SK-N-SH treated with all-trans-retinoic acid at 6 μM for 48 hours (cell line): ENCODE measurements around the gene METRNL.

Experiments used
- ARNTL ChIP-seq: fragments of 450-650 bp; formaldehyde crosslinking; IDR thresholded peaks from 2 replicates; pipeline ENCODE4 v1.5.0; 2020; ENCODE audit warnings: low read depth, mild to moderate bottlenecking, moderate library complexity, borderline replicate concordance
- BACH2 ChIP-seq: fragments of 250-450 bp; sonication (Bioruptor Pico); IDR thresholded peaks from 2 replicates; pipeline ENCODE4 v1.9.0; 2021; ENCODE audit warnings: mild to moderate bottlenecking, borderline replicate concordance
- TCF4 ChIP-seq: fragments of 250-450 bp; sonication (Bioruptor Pico); IDR thresholded peaks from 2 replicates; pipeline ENCODE4 v1.8.0; 2021; ENCODE audit warnings: mild to moderate bottlenecking, moderate library complexity, borderline replicate concordance
- TOX ChIP-seq: fragments of 250-450 bp; sonication (Bioruptor Pico); IDR thresholded peaks from 2 replicates; pipeline ENCODE4 v1.8.0; 2021; ENCODE audit warnings: mild to moderate bottlenecking, moderate library complexity, borderline replicate concordance
- ZC3H10 ChIP-seq: fragments of 250-450 bp; sonication (Bioruptor Pico); IDR thresholded peaks from 2 replicates; pipeline ENCODE4 v1.5.1; 2021; ENCODE audit warnings: mild to moderate bottlenecking, moderate library complexity
- ZFP30 ChIP-seq: fragments of 450-650 bp; formaldehyde crosslinking; IDR thresholded peaks from 2 replicates; pipeline ENCODE4 v1.5.0; 2022; ENCODE audit warnings: mild to moderate bottlenecking, moderate library complexity
- ZNF565 ChIP-seq: fragments of 450-650 bp; formaldehyde crosslinking; conservative IDR thresholded peaks from 2 replicates; pipeline ENCODE4 v1.5.0; 2020; ENCODE audit warnings: low read depth, mild to moderate bottlenecking, moderate library complexity
- TF ChIP-seq, protein P1 (sequence below): fragments of 250-450 bp; sonication (Bioruptor Pico); IDR thresholded peaks from 2 replicates; pipeline ENCODE4 v1.8.0; 2020; ENCODE audit warnings: mild to moderate bottlenecking, moderate library complexity, borderline replicate concordance
- TF ChIP-seq, protein P2 (sequence below): fragments of 250-450 bp; sonication (Bioruptor Pico); IDR thresholded peaks from 2 replicates; pipeline ENCODE4 v1.5.1; 2020; ENCODE audit warnings: low read depth, mild to moderate bottlenecking, moderate library complexity
- TF ChIP-seq, protein P3 (sequence below): fragments of 250-450 bp; sonication (Bioruptor Pico); IDR thresholded peaks from 2 replicates; pipeline ENCODE4 v1.5.1; 2021; ENCODE audit warnings: mild to moderate bottlenecking, moderate library complexity
- TF ChIP-seq, protein P4 (sequence below): fragments of 250-450 bp; sonication (Bioruptor Pico); IDR thresholded peaks from 2 replicates; pipeline ENCODE4 v1.8.0; 2021; ENCODE audit warnings: low read depth, mild to moderate bottlenecking, moderate library complexity, borderline replicate concordance

DNA sequence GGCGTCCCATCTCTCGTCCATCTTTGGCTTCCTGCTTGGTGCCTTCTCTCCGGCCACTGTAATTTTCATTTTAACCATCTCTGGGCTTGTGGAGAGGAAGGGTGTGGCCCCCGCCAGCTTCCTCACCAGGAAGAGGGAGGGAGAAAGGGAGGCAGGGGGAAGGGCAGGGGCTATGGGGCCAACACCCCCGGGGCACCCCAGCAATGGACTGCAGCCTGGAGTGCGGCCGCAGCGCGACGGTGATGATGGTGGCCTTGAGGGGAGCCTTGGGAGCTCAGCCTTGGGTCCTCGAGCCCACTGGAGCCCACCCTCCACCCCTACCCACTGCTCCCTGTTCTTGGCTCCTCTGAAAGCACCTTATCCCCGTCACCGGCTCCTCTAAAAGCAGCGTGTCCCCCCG lies 9.5 kb downstream of the METRNL start:
- no peak for TF ChIP-seq BACH2
- TF ChIP-seq, protein P1, sequence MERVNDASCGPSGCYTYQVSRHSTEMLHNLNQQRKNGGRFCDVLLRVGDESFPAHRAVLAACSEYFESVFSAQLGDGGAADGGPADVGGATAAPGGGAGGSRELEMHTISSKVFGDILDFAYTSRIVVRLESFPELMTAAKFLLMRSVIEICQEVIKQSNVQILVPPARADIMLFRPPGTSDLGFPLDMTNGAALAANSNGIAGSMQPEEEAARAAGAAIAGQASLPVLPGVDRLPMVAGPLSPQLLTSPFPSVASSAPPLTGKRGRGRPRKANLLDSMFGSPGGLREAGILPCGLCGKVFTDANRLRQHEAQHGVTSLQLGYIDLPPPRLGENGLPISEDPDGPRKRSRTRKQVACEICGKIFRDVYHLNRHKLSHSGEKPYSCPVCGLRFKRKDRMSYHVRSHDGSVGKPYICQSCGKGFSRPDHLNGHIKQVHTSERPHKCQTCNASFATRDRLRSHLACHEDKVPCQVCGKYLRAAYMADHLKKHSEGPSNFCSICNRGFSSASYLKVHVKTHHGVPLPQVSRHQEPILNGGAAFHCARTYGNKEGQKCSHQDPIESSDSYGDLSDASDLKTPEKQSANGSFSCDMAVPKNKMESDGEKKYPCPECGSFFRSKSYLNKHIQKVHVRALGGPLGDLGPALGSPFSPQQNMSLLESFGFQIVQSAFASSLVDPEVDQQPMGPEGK (CRISPR knock-in tag), result no peak
- no peak for TF ChIP-seq ZFP30
- TF ChIP-seq, protein P2, sequence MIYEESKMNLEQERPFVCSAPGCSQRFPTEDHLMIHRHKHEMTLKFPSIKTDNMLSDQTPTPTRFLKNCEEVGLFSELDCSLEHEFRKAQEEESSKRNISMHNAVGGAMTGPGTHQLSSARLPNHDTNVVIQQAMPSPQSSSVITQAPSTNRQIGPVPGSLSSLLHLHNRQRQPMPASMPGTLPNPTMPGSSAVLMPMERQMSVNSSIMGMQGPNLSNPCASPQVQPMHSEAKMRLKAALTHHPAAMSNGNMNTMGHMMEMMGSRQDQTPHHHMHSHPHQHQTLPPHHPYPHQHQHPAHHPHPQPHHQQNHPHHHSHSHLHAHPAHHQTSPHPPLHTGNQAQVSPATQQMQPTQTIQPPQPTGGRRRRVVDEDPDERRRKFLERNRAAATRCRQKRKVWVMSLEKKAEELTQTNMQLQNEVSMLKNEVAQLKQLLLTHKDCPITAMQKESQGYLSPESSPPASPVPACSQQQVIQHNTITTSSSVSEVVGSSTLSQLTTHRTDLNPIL, result no peak
- no peak for TF ChIP-seq TCF4 (CRISPR knock-in tag)
- TF ChIP-seq, protein P3, sequence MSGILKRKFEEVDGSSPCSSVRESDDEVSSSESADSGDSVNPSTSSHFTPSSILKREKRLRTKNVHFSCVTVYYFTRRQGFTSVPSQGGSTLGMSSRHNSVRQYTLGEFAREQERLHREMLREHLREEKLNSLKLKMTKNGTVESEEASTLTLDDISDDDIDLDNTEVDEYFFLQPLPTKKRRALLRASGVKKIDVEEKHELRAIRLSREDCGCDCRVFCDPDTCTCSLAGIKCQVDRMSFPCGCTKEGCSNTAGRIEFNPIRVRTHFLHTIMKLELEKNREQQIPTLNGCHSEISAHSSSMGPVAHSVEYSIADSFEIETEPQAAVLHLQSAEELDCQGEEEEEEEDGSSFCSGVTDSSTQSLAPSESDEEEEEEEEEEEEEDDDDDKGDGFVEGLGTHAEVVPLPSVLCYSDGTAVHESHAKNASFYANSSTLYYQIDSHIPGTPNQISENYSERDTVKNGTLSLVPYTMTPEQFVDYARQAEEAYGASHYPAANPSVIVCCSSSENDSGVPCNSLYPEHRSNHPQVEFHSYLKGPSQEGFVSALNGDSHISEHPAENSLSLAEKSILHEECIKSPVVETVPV, result no peak
- no peak for TF ChIP-seq ZNF565 (CRISPR knock-in tag)
- TF ChIP-seq TOX (CRISPR knock-in tag), result no peak
- TF ChIP-seq ZC3H10 (CRISPR knock-in tag), result no peak
- TF ChIP-seq, protein P4, sequence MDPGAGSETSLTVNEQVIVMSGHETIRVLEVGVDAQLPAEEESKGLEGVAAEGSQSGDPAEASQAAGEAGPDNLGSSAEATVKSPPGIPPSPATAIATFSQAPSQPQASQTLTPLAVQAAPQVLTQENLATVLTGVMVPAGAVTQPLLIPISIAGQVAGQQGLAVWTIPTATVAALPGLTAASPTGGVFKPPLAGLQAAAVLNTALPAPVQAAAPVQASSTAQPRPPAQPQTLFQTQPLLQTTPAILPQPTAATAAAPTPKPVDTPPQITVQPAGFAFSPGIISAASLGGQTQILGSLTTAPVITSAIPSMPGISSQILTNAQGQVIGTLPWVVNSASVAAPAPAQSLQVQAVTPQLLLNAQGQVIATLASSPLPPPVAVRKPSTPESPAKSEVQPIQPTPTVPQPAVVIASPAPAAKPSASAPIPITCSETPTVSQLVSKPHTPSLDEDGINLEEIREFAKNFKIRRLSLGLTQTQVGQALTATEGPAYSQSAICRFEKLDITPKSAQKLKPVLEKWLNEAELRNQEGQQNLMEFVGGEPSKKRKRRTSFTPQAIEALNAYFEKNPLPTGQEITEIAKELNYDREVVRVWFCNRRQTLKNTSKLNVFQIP, result no peak
- TF ChIP-seq ARNTL (CRISPR knock-in tag), result no peak
